Transverse colon (tissue), 4 donors: Measurements from ENCODE around the gene DYRK3. TPM values are rescaled to one million over a fixed set of nuclear protein-coding genes. Genes with fewer than 3 reads are reported as not detected.

ENCODE experiments used
- DNase-seq: peaks from one replicate; pipeline ENCODE4 v3.0.0-alpha.2; 2019
- H3K27ac ChIP-seq, 4 donors: fragments of 200-600 bp; sonication (generic); 2 replicates each; pipeline ENCODE4 v1.5.1; 2016 to 2018; ENCODE audit warnings: inconsistent platforms in 4 of 4
- H3K27me3 ChIP-seq: fragments of 200-600 bp; sonication (generic); 2 replicates; pipeline ENCODE4 v1.5.1; 2017; ENCODE audit warnings: inconsistent platforms
- H3K36me3 ChIP-seq, 4 donors: fragments of 200-600 bp; sonication (generic); 2 replicates each; pipeline ENCODE4 v1.5.1; 2017 to 2019; ENCODE audit warnings: inconsistent platforms in 4 of 4
- H3K4me1 ChIP-seq, 4 donors: fragments of 200-600 bp; sonication (generic); 2 replicates each; pipeline ENCODE4 v1.5.1; 2017 to 2020; ENCODE audit warnings: inconsistent platforms in 4 of 4
- H3K4me3 ChIP-seq, 4 donors: fragments of 200-600 bp; sonication (generic); 1 replicate in 1 of 4; 2 replicates in 3 of 4; pipeline versions ENCODE4 v1.5.1 to v1.6.1; 2017 to 2019; ENCODE audit warnings: inconsistent platforms in 4 of 4
- H3K9me3 ChIP-seq, 2 donors: fragments of 200-600 bp; sonication (generic); 2 replicates each; pipeline ENCODE4 v1.5.1; 2017 to 2019; ENCODE audit warnings: inconsistent platforms in 2 of 2
- EP300 ChIP-seq: sonication (generic); formaldehyde crosslinking; IDR thresholded peaks from one replicate; pipeline ENCODE4 v1.6.1; 2017; ENCODE audit warnings: antibody characterized with exemption, low read depth
- POLR2A ChIP-seq: fragments of 450-650 bp; IDR thresholded peaks from one replicate; pipeline ENCODE4 v1.6.1; 2016; ENCODE audit warnings: antibody characterized with exemption, mild to moderate bottlenecking, moderate library complexity
- POLR2AphosphoS5 ChIP-seq, 3 donors: sonication (generic); formaldehyde crosslinking; IDR thresholded peaks; one replicate each; pipeline ENCODE4 v1.6.1; 2016; ENCODE audit warnings: antibody characterized with exemption in 3 of 3
- WGBS, 2 donors: methylation state at CpG; one replicate each; pipeline ENCODE4 v1.1.5; 2018; ENCODE audit warnings: low coverage in 1 of 2; 5-methylcytosine and 5-hydroxymethylcytosine counted together
- in situ Hi-C, 4 donors: fragments of 200-750 bp; cut with MboI; loops; one replicate each; pipeline versions ENCODE4 v1.15.0 to v1.15.1; 2017; ENCODE audit warnings: low sequenced_read_pairs in 3 of 4, low pct_ligation_motif_present in 1 of 4, low pct_unique_long_range_greater_than_20kb in 1 of 4
- intact Hi-C: fragments of 100-400 bp; cut with DNase I; formaldehyde crosslinking; loops from one replicate; pipeline ENCODE4 v1.15.1; 2023; ENCODE audit warnings: low total_unique reads
- total RNA-seq, 4 donors: library from RNA; depleted of rRNA; stranded (reverse); fragments of >200 nt; gene quantifications; one replicate each; pipeline ENCODE4 v1.1.0, GENCODE V29; 2016
- TF ChIP-seq, protein P1 (sequence below), 5 experiments: fragments of 200-600 bp in 3 of 5; fragments of 450-650 bp in 2 of 5; sonication (generic) in 3 of 5; IDR thresholded peaks; 1 replicate in 2 of 5; 2 replicates in 3 of 5; pipeline ENCODE4 v1.5.1; 2016 to 2017; ENCODE audit warnings: antibody characterized with exemption in 5 of 5, inconsistent platforms in 3 of 5, mild to moderate bottlenecking in 2 of 5, moderate library complexity in 1 of 5

Gene DYRK3
- total RNA-seq, result 1 to 10 TPM in 2 of 4 donors, not detected in 2; 1.6 to 3.2 TPM

GRCh38 chr1:206635080-206635977 is at the start of gene DYRK3:
DYRK3 (plus strand) TSS chr1:206635536; CDS start chr1:206635704, 168 bp downstream.
- H3K36me3 ChIP-seq, result no peaks in the 10 kb centered on the region
- in situ Hi-C loops (loop anchor here in 3 of 4 donors (10.0 to 25.0 kb wide), 2 partner anchors 277 to 279 kb away; partner anchors contain the start of gene FCMR (in 1 of the 3)), intact Hi-C loops (loop anchor here (2.0 to 10.0 kb wide), 2 partner anchors 29 to 279 kb away; no protein-coding TSS in a partner anchor)
- TF ChIP-seq, protein P1, sequence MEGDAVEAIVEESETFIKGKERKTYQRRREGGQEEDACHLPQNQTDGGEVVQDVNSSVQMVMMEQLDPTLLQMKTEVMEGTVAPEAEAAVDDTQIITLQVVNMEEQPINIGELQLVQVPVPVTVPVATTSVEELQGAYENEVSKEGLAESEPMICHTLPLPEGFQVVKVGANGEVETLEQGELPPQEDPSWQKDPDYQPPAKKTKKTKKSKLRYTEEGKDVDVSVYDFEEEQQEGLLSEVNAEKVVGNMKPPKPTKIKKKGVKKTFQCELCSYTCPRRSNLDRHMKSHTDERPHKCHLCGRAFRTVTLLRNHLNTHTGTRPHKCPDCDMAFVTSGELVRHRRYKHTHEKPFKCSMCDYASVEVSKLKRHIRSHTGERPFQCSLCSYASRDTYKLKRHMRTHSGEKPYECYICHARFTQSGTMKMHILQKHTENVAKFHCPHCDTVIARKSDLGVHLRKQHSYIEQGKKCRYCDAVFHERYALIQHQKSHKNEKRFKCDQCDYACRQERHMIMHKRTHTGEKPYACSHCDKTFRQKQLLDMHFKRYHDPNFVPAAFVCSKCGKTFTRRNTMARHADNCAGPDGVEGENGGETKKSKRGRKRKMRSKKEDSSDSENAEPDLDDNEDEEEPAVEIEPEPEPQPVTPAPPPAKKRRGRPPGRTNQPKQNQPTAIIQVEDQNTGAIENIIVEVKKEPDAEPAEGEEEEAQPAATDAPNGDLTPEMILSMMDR (IDR thresholded peaks at IDR 0.05), result peak in 3 of 5 experiments; percentile 7 to 37 (median 11)
- TF ChIP-seq POLR2AphosphoS5 (IDR thresholded peaks at IDR 0.05) (peak; percentile 95 to 99 (median 96)), POLR2A (peak; percentile 79), EP300 (no peak)
- H3K27me3 ChIP-seq, result peaks cover 21% of the 10 kb centered on the region
- peak; percentile 96 for DNase-seq
- peak within 1 kb of the TSS; percentile 48 to 89 (median 72) for H3K4me3 ChIP-seq
- H3K4me1 ChIP-seq, result peaks cover 6 to 36% (median 18%) of the 10 kb centered on the region in 4 donors
- WGBS, 2 donors, result 0 to 1% methylated on average over 4 to 65 of the region's 84 CpGs
- no peaks in the 10 kb centered on the region for H3K9me3 ChIP-seq
- peak within 1 kb of the TSS; percentile 77 to 85 (median 82) for H3K27ac ChIP-seq

DNA sequence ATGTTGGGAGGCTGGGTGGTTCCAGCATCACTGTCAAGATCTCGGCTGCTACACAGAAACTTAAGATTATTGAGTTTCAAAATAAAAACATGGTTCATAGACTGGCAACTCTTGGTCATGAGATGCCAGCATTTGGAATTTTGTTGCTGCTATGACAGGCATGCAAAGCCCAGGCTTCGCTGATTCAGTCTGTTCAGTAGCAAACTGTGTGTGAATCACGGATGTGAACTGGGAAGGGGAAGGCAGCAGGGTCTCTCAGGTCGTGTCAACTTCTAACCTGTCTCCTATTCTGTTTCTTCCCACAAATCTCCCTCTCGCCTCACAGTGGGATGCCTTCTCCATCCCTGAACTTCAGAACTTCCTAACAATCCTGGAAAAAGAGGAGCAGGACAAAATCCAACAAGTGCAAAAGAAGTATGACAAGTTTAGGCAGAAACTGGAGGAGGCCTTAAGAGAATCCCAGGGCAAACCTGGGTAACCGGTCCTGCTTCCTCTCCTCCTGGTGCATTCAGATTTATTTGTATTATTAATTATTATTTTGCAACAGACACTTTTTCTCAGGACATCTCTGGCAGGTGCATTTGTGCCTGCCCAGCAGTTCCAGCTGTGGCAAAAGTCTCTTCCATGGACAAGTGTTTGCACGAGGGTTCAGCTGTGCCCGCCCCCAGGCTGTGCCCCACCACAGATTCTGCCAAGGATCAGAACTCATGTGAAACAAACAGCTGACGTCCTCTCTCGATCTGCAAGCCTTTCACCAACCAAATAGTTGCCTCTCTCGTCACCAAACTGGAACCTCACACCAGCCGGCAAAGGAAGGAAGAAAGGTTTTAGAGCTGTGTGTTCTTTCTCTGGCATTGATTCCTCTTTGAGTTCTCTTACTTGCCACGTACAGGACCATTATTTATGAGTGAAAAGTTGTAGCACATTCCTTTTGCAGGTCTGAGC is 48.6 kb upstream of the DYRK3 start:
- intact Hi-C loops, result no loop called here
- no peak for TF ChIP-seq POLR2A
- no peak for TF ChIP-seq POLR2AphosphoS5 (IDR thresholded peaks at IDR 0.05)
- TF ChIP-seq EP300, result no peak
- TF ChIP-seq, protein P1 (IDR thresholded peaks at IDR 0.05), result no peak
- Histone ChIP-seq H3K27ac (no peak overlapping the region), H3K9me3 (no peaks in the 10 kb centered on the region), H3K4me1 (peaks cover 0 to 14% (median 1%) of the 10 kb centered on the region in 4 donors), H3K36me3 (peaks cover 0 to 5% (median 1%) of the 10 kb centered on the region in 4 donors), H3K4me3 (no peak overlapping the region), H3K27me3 (no peaks in the 10 kb centered on the region)
- in situ Hi-C loops, result loop anchor here (10.0 to 25.0 kb wide), 2 partner anchors 99 to 102 kb away; no protein-coding TSS in a partner anchor
- DNase-seq, result no peak
- WGBS, 2 donors, result 76 to 92% methylated on average over 3 to 13 of the region's 13 CpGs

GRCh38 chr1:206587904-206588303 is 47.4 kb upstream of the DYRK3 start:
- in situ Hi-C loops, result loop anchor here (10.0 to 25.0 kb wide), 2 partner anchors 101 to 103 kb away; no protein-coding TSS in a partner anchor
- intact Hi-C loops, result no loop called here

More at GRCh38 chr1:206587904-206588303, 47.4 kb upstream of the DYRK3 start:
- TF ChIP-seq POLR2AphosphoS5 (IDR thresholded peaks at IDR 0.05), result no peak
- TF ChIP-seq EP300, result no peak
- TF ChIP-seq, protein P1 (IDR thresholded peaks at IDR 0.05), result no peak
- TF ChIP-seq POLR2A, result no peak
- H3K27ac ChIP-seq, result no peak overlapping the region
- H3K9me3 ChIP-seq, result no peaks in the 10 kb centered on the region
- no peak for DNase-seq
- H3K27me3 ChIP-seq, result no peaks in the 10 kb centered on the region
- H3K4me1 ChIP-seq, result peaks cover 0 to 14% (median 1%) of the 10 kb centered on the region in 4 donors
- 87% methylated on average over 12 of the region's 14 CpGs; no CpG with 5 or more reads in 1 of the 2 donors for WGBS, 2 donors
- H3K36me3 ChIP-seq, result peaks cover 0 to 15% (median 5%) of the 10 kb centered on the region in 4 donors
- no peak overlapping the region for H3K4me3 ChIP-seq
